GM23338 (cell line): ENCODE data around the gene PDE1A. TPM values are rescaled to one million over a fixed set of nuclear protein-coding genes. Genes with fewer than 3 reads are reported as not detected.

ENCODE experiments used
- ATAC-seq: fragments of 200-7000 bp; cut with Tn5 transposase; 3 replicates; pipeline ENCODE4 v1.9.1; 2020
- DNase-seq: peaks from one replicate; pipeline ENCODE4 v3.0.0-alpha.2; 2015; ENCODE audit warnings: low spot score
- H2AFZ ChIP-seq: fragments of 200-600 bp; sonication (generic); 2 replicates; pipeline ENCODE4 v1.8.0; 2016; ENCODE audit warnings: antibody characterized with exemption, mild to moderate bottlenecking, moderate library complexity
- H3F3A ChIP-seq: fragments of 200-600 bp; sonication (generic); replicated peaks from 2 replicates; pipeline ENCODE4 v1.8.0; 2017; ENCODE audit warnings: antibody characterized with exemption, mixed run types, low read depth
- H3K27ac ChIP-seq: fragments of 200-600 bp; sonication (generic); 2 replicates; pipeline ENCODE4 v1.6.1; 2016; ENCODE audit warnings: low read depth
- H3K27me3 ChIP-seq: fragments of 200-600 bp; sonication (generic); 2 replicates; pipeline ENCODE4 v1.8.0; 2016; ENCODE audit warnings: mild to moderate bottlenecking, mixed run types, moderate library complexity; ENCODE audit not compliant: insufficient read depth
- H3K36me3 ChIP-seq: fragments of 200-600 bp; sonication (generic); 2 replicates; pipeline ENCODE4 v1.8.0; 2016; ENCODE audit warnings: mild to moderate bottlenecking; ENCODE audit not compliant: insufficient read depth
- H3K4me1 ChIP-seq: fragments of 200-600 bp; sonication (generic); 2 replicates; pipeline ENCODE4 v1.8.0; 2016; ENCODE audit warnings: mild to moderate bottlenecking, moderate library complexity; ENCODE audit not compliant: insufficient read depth
- H3K4me2 ChIP-seq: fragments of 200-600 bp; sonication (generic); 2 replicates; pipeline ENCODE4 v1.7.1; 2017; ENCODE audit warnings: mixed run types
- H3K4me3 ChIP-seq: fragments of 200-600 bp; sonication (generic); 2 replicates; pipeline ENCODE4 v1.6.1; 2016; ENCODE audit warnings: mixed run types
- H3K79me2 ChIP-seq: fragments of 200-600 bp; sonication (generic); replicated peaks from 2 replicates; pipeline ENCODE4 v1.8.0; 2017; ENCODE audit warnings: mild to moderate bottlenecking; ENCODE audit not compliant: insufficient read depth
- H3K9me2 ChIP-seq: fragments of 200-600 bp; sonication (generic); 2 replicates; pipeline ENCODE4 v1.8.0; 2017; ENCODE audit not compliant: insufficient read depth
- H4K20me1 ChIP-seq: fragments of 200-600 bp; sonication (generic); replicated peaks from 2 replicates; pipeline ENCODE4 v1.8.0; 2017; ENCODE audit warnings: mild to moderate bottlenecking; ENCODE audit not compliant: insufficient read depth
- H3K27ac Mint-ChIP-seq: 2 replicates; pipeline ENCODE4 v1.8.0; 2020; ENCODE audit warnings: inconsistent platforms, mild to moderate bottlenecking, moderate library complexity, mixed read lengths
- H3K27me3 Mint-ChIP-seq: 3 replicates; pipeline ENCODE4 v1.8.0; 2022; ENCODE audit warnings: low read depth, mild to moderate bottlenecking, moderate library complexity, mixed read lengths, inconsistent platforms; ENCODE audit not compliant: insufficient read depth, poor library complexity
- H3K36me3 Mint-ChIP-seq: 3 replicates; pipeline ENCODE4 v1.8.0; 2021; ENCODE audit warnings: low read depth, mild to moderate bottlenecking, inconsistent platforms, moderate library complexity, mixed read lengths
- H3K4me1 Mint-ChIP-seq: 3 replicates; pipeline ENCODE4 v1.8.0; 2020; ENCODE audit warnings: mild to moderate bottlenecking, inconsistent platforms, mixed read lengths
- H3K4me3 Mint-ChIP-seq: 3 replicates; pipeline ENCODE4 v1.8.0; 2021; ENCODE audit warnings: moderate library complexity, mild to moderate bottlenecking, inconsistent platforms, mixed read lengths
- H3K9me3 Mint-ChIP-seq: 3 replicates; pipeline ENCODE4 v1.8.0; 2020; ENCODE audit warnings: moderate library complexity, mild to moderate bottlenecking, inconsistent platforms, mixed read lengths
- CTCF ChIP-seq, 2 experiments: fragments of 200-600 bp in 1 of 2; sonication (generic) in 1 of 2; conservative IDR thresholded peaks; 2 replicates each; pipeline versions ENCODE4 v1.5.1 to v1.6.1; 2016 to 2017; ENCODE audit warnings: antibody characterized with exemption in 2 of 2, low read depth in 2 of 2, mild to moderate bottlenecking in 2 of 2, moderate library complexity in 1 of 2
- EZH2phosphoT487 ChIP-seq: fragments of 200-600 bp; sonication (generic); IDR thresholded peaks from one replicate; pipeline ENCODE4 v1.8.1; 2018; ENCODE audit warnings: antibody characterized with exemption; ENCODE audit not compliant: unreplicated experiment
- JUNB ChIP-seq: IDR thresholded peaks from one replicate; pipeline ENCODE4 v1.6.1; 2016; ENCODE audit warnings: antibody characterized with exemption; ENCODE audit not compliant: unreplicated experiment
- polyA plus RNA-seq: library from polyadenylated mRNA; unstranded; fragments of >200 nt; fragmentation: Nextera tagmentation; extraction: Ambion mirVana; gene quantifications from 2 replicates; pipeline ENCODE4 v1.2.1, GENCODE V29; 2016
- total RNA-seq: library from RNA; depleted of rRNA; stranded (reverse); fragments of >200 nt; shearing (Covaris generic); gene quantifications from 2 replicates; pipeline ENCODE4 v1.2.3, GENCODE V29; 2014
- TF ChIP-seq, protein P1 (sequence below): IDR thresholded peaks from 2 replicates; pipeline ENCODE4 v1.6.1; 2016; ENCODE audit warnings: antibody characterized with exemption

Gene PDE1A
- total and polyA plus RNA-seq, 2 experiments from 2014 or later = 0.28 to 0.31 TPM

DNA sequence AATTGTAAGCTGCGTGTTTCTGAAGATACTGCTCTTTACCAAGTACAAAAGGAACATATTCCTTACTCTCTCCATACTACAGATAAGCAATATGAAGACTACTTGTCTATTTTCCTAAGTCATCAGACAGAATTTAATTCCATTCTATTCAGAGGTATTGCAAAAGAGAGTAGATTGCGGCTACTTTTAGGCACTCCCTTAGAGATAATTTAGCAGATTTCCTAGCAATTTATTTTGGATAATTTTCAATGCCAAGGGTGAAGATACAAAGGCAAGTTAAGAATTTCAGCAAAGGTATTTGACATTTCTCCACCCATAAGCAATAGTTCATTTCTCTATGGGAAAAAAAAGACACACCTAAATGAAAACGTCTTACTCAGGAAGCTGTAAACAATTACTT is 161.1 kb downstream of the PDE1A start:
- no peaks in the 10 kb centered on the region for H3K9me2 ChIP-seq
- no peak for TF ChIP-seq JUNB
- no peak for TF ChIP-seq EZH2phosphoT487
- no peak for TF ChIP-seq CTCF (conservative IDR thresholded peaks at IDR 0.05; ENCODE audit: low read depth in 2 of 2)
- TF ChIP-seq, protein P1, sequence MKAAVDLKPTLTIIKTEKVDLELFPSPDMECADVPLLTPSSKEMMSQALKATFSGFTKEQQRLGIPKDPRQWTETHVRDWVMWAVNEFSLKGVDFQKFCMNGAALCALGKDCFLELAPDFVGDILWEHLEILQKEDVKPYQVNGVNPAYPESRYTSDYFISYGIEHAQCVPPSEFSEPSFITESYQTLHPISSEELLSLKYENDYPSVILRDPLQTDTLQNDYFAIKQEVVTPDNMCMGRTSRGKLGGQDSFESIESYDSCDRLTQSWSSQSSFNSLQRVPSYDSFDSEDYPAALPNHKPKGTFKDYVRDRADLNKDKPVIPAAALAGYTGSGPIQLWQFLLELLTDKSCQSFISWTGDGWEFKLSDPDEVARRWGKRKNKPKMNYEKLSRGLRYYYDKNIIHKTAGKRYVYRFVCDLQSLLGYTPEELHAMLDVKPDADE = no peak
- no peaks in the 10 kb centered on the region for H3K9me3 Mint-ChIP-seq
- peaks cover 3% of the 10 kb centered on the region; the same call in 2 of the 3 replicates for H3K4me1 Mint-ChIP-seq
- no peak overlapping the region for H3K4me2 ChIP-seq
- H3K4me3 Mint-ChIP-seq = no peak overlapping the region
- no peaks in the 10 kb centered on the region for H4K20me1 ChIP-seq
- H3K36me3 Mint-ChIP-seq = no peaks in the 10 kb centered on the region
- ATAC-seq = no peak
- H3K36me3 ChIP-seq = no peaks in the 10 kb centered on the region
- H2AFZ ChIP-seq = no peak overlapping the region
- peaks cover 3% of the 10 kb centered on the region for H3K27me3 Mint-ChIP-seq
- no peak overlapping the region for H3K27ac ChIP-seq
- DNase-seq = no peak
- H3K4me1 ChIP-seq = no peaks in the 10 kb centered on the region
- no peaks in the 10 kb centered on the region for H3K27me3 ChIP-seq
- no peaks in the 10 kb centered on the region for H3F3A ChIP-seq
- H3K79me2 ChIP-seq = no peaks in the 10 kb centered on the region
- H3K4me3 ChIP-seq = no peak overlapping the region
- H3K27ac Mint-ChIP-seq = no peak overlapping the region

GRCh38 chr2:182261860-182262387 is 164.9 kb downstream of the PDE1A start:
- Histone ChIP-seq H3K4me2 (no peak overlapping the region), H3K4me1 (no peaks in the 10 kb centered on the region), H3F3A (no peaks in the 10 kb centered on the region), H2AFZ (no peak overlapping the region), H4K20me1 (no peaks in the 10 kb centered on the region), H3K36me3 (no peaks in the 10 kb centered on the region), H3K79me2 (no peaks in the 10 kb centered on the region), H3K4me3 (no peak overlapping the region), H3K27ac (no peak overlapping the region), H3K9me2 (no peaks in the 10 kb centered on the region), H3K27me3 (no peaks in the 10 kb centered on the region)
- peaks cover 18% of the 10 kb centered on the region for H3K4me1 Mint-ChIP-seq
- H3K27me3 Mint-ChIP-seq = peaks cover 3% of the 10 kb centered on the region
- no peak overlapping the region for H3K27ac Mint-ChIP-seq
- ATAC-seq = no peak
- H3K4me3 Mint-ChIP-seq = no peak overlapping the region
- no peak for TF ChIP-seq CTCF (conservative IDR thresholded peaks at IDR 0.05; ENCODE audit: low read depth in 2 of 2)
- H3K36me3 Mint-ChIP-seq = no peaks in the 10 kb centered on the region
- H3K9me3 Mint-ChIP-seq = no peaks in the 10 kb centered on the region
- DNase-seq = no peak
